Left hindlimb (tissue), 1 donor: ENCODE results near the gene ADAMTS17.
"Not testable (repeated sequence)": the region's sequence is repeated elsewhere in the genome, so short reads cannot be mapped to it uniquely, and the experiment has no call there.

ENCODE experiments used
- DNase-seq: peaks from one replicate; pipeline ENCODE4 v3.0.0-alpha.2; 2018

The ADAMTS17 gene

GRCh38 chr15:100100926-100101325 is 240.8 kb downstream of the ADAMTS17 start:
- DNase-seq, result no peak

GRCh38 chr15:100099976-100100375 is 241.8 kb downstream of the ADAMTS17 start:
- no peak for DNase-seq

DNA sequence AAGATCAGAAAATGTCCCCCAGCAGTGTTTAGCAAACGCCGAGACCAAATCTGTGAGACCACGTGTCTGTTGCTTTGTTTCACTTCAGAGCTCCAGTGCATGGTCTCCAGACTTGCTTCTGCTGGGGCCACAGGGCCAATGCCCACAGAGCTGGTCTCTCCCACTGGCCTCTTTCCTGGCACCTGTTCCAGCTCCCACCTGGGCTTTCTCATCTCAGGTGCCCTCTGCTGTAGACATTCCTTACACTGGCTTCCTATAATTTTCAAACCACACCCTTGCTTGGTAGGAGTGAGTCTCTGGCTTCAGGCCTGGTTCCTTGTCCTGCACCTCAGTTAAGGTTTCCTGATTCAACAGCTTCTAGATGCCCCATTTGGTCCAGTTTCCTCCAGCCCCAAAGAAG is 243.1 kb downstream of the ADAMTS17 start:
- DNase-seq, result no peak

GRCh38 chr15:100097342-100098127 is 244.2 kb downstream of the ADAMTS17 start:
- DNase-seq, result no peak

GRCh38 chr15:100096700-100097099 is 245.1 kb downstream of the ADAMTS17 start:
- DNase-seq, result no peak

- DNase-seq, result no peak
Observed at GRCh38 chr15:100096248-100096600, 245.6 kb downstream of the ADAMTS17 start.

DNA sequence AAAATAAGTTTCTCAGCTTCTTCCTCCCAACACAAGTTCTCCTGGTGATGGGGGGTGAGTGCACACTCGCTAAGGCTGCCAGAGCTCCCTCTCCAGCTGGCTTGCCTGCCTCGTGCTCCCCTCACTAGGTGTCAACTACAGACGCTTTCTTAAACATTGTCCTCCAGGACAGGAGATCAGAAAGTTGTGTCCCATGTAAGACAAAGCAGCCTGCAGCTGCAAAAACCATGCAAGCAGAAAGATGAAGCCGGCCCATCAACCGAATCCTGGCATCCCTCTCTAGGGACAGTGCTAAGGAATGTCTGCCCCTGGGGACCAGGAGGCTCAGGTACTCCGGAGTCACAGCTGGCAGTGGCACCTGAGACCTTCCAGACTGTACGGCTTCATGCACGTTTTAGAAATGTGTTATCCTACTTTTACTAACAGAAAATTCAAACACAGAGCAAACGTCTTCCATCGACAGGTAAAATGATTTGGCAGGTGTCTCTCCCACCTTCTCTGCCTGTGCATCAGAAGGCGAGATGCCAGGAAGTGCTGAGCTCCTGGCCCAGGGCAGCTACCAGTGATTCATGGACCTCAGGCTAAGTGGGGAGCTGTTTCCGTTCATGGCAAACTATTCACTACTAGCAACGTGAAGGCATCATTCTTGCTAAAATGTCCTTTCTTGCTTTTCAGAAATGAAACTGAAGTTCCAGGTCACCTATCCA is 246.1 kb downstream of the ADAMTS17 start:
- no peak for DNase-seq

- no peak for DNase-seq
Observed at GRCh38 chr15:100094127-100094510, 247.7 kb downstream of the ADAMTS17 start.

DNA sequence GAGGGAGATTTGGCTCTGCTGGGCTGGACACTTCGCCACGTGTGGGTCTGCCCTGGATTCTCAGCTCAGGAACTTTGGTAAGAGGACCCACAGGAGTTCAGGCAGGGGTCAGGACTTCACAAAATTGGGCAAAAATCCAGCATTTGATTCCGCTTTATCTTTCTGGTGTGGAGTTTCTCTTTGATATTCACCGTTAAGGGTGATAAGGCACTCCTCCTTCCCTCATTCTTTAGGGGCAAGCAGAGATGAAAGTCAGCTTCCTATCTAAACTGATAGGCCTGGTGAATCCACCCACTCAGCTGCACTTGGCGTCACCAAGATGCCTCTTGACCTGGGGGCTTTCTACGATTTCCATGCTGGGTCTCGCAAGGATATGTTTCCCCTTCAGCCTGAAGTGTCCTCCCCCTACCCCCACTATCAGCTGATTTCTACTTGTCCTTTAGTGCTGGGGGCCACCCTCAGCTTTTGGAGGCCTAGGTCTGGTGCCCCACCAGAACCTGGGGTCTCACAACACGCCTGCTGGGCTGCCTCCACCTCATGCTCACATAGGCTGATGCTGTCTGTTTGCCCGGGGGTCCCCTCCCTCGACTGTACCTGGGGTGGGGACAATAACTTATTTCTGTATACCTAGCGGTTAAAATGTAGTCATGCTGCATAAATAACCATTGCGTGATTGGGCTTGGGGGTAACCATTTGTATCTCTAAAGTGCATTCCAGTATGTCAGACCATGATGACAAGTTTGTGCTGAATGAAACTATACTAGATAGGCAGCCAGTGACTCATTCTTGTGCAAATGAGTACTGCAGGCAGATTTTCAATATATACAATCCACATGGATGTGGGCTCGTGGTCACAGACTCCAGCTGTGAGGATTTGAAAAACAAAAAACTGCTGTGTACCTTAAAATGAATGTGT is 248.3 kb downstream of the ADAMTS17 start:
- DNase-seq, result no peak

- no peak for DNase-seq
Observed at GRCh38 chr15:100092034-100092433, 249.7 kb downstream of the ADAMTS17 start.

- DNase-seq, result no peak
Observed at GRCh38 chr15:100090411-100090810, 251.4 kb downstream of the ADAMTS17 start.

GRCh38 chr15:100084042-100084821 is 257.5 kb downstream of the ADAMTS17 start:
- not testable (repeated sequence) for DNase-seq

- DNase-seq, result no peak
Observed at GRCh38 chr15:100083572-100083971, 258.2 kb downstream of the ADAMTS17 start.

GRCh38 chr15:100082761-100083402 is 258.9 kb downstream of the ADAMTS17 start:
- no peak for DNase-seq

- DNase-seq, result no peak
Observed at GRCh38 chr15:100081454-100081853, 260.3 kb downstream of the ADAMTS17 start.

DNA sequence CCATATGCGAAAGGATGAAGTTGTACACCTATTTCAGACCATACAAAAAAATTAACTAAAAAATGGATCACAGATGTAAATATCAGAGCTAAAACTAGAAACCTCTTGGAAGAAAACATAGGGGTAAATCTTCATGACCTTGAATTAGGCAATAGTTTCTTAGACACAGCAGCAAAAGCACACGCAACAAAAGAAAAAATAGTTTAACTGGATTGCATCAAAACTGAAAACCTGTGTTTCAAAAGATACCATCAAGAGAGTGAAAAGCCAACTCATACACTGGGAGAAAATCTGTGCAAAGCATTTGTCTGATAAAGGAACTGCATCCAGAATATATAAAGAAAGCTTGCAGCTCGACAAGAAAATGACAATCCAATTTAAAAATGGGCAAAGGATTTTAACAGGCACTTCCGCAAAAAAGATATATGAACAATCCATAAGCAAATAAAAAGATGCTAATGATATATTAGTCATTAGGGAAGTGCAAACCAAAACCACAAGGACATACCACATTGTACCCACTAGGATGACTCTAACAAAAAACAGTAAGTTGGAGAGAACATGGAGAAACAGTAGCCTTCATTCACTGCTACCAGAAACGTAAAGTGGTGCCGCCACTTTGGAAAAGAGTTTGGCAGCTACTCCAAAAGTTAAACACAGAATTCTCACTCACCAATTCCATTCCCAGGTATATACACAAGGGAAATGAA is 263.1 kb downstream of the ADAMTS17 start:
- no peak for DNase-seq

DNA sequence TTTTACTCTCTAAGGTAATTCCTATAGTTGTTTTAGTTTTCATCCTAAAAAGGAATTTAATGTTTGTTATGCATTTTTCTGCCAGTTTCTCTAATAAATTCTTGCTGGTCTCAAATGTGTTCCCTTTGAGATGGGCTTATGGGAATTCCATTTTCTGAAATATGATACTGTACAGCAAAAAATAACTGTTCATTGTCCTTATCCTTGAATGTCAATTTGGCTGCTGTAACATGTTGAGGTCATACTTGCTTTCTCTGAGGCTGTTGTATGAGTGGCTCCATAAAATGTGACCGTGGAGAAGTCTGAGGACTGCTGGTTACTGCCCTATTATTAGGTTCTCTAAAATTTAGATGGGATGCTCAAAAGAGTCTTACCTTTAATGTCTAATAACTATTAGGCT is 266.5 kb downstream of the ADAMTS17 start:
- DNase-seq, result no peak

DNA sequence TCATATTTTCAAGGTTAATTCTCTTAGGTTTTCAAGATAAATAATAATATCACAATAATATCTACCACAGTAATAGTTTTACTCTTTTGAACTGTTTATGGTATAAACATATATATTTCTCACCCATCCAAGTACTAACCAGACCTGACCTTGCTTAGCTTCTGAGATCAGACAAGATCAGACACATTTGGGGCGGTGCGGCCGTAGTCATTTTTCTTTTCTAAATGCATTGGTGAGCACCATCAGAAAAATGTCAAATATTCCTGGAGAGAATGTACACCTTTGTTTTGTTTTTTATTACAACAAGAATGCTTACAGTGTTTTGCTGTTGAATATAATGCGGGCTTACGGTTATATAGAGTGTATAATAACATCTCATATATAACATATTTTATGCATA is 267.8 kb downstream of the ADAMTS17 start:
- no peak for DNase-seq

DNA sequence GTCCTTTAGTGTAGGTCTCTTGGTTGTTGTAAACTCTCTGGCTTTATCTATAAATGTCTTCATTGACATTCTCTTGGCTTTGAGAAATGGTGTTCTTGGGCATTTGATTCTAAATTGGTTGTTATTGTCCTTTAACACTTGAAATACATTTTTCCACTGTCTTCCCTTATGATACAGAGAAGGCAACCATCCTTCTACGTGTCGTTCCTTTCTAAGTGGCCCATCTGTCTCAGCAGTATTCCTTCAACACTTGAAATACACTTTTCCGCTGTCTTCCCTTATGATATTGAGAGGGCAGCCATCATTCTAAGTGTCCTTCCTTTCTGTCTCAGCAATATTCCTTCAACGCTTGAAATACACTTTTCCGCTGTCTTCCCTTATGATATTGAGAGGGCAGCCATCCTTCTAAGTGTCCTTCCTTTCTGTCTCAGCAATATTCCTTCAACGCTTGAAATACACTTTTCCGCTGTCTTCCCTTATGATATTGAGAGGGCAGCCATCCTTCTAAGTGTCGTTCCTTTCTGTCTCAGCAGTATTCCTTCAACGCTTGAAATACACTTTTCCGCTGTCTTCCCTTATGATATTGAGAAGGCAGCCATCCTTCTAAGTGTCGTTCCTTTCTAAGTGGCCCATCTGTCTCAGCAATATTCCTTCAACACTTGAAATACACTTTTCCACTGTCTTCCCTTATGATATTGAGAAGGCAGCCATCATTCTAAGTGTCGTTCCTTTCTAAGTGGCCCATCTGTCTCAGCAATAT is 275.1 kb downstream of the ADAMTS17 start:
- DNase-seq, result not testable (repeated sequence)

DNA sequence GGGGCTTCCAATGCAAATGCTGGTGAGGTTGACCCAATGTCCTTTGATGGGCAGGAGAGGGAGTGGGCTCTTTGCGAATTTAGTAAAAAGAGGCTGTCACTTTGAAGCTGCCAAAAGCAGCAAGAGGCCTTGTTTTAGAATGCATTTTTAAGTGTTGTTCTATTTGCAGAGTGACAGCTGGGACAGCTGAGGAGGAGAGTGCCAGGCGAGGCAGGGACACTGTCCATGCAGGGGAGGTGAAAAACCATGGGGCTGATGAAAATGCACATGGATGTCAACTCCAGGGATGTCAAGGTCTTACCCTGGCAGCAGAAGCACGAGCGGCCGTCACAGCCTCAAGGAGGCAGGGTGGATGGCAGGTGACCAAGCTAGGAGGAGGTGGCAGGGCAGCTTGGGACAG is 279.8 kb downstream of the ADAMTS17 start:
- no peak for DNase-seq
